ENCODE measurements around the gene PSMG4. TPM values are rescaled to one million over a fixed set of nuclear protein-coding genes. Genes with fewer than 3 reads are reported as not detected.

PSMG4 gene
- total and polyA plus RNA-seq, 12 donors = 8.1 to 38.6 (median 10.3) TPM

GRCh38 chr6:3287976-3288707, 29.4 kb downstream of the PSMG4 start:
- H3K27me3 ChIP-seq = no peaks in the 10 kb centered on the region
- no peaks in the 10 kb centered on the region for H3K9me3 ChIP-seq
- intact Hi-C loops (cut with DNase I) = loop anchor here in 3 of 10 donors (10.0 kb wide), 2 partner anchors 167 to 687 kb away; partner anchors contain the start of gene SLC22A23 (in 3 of the 3)
- DNase-seq (no peak), ATAC-seq (no peak)
- peaks cover 0 to 10% (median 0%) of the 10 kb centered on the region in 9 donors for H3K36me3 ChIP-seq
- no peak overlapping the region for H3K27ac ChIP-seq
- TF ChIP-seq CTCF (IDR thresholded peaks at IDR 0.05) = no peak
- peaks cover 0 to 15% (median 4%) of the 10 kb centered on the region in 9 donors for H3K4me1 ChIP-seq
- WGBS, 2 donors = 85 to 87% methylated on average over 17 of the region's 17 CpGs
- no peak overlapping the region for H3K4me3 ChIP-seq

GRCh38 chr6:3288711-3289663, 30.2 kb downstream of the PSMG4 start:
- WGBS, 2 donors = 83 to 89% methylated on average over 21 of the region's 21 CpGs
- Histone ChIP-seq H3K27me3 (no peaks in the 10 kb centered on the region), H3K9me3 (no peaks in the 10 kb centered on the region), H3K36me3 (peaks cover 0 to 7% (median 0%) of the 10 kb centered on the region in 9 donors), H3K27ac (no peak overlapping the region), H3K4me1 (peaks cover 0 to 22% (median 5%) of the 10 kb centered on the region in 9 donors), H3K4me3 (no peak overlapping the region)
- no peak for DNase-seq
- TF ChIP-seq CTCF (IDR thresholded peaks at IDR 0.05) = no peak
- intact Hi-C loops (cut with DNase I) = loop anchor here in 3 of 10 donors (10.0 kb wide), 2 partner anchors 166 to 686 kb away; partner anchors contain the start of gene SLC22A23 (in 3 of the 3)
- ATAC-seq = peak in 3 of 8 donors; percentile 10 to 20 (median 12)

GRCh38 chr6:3289664-3290055, 30.9 kb downstream of the PSMG4 start:
- 86 to 87% methylated on average over 7 of the region's 7 CpGs for WGBS, 2 donors
- Histone ChIP-seq H3K4me1 (peaks cover 0 to 22% (median 5%) of the 10 kb centered on the region in 9 donors), H3K9me3 (no peaks in the 10 kb centered on the region), H3K4me3 (no peak overlapping the region), H3K27me3 (no peaks in the 10 kb centered on the region), H3K36me3 (peaks cover 0 to 7% (median 0%) of the 10 kb centered on the region in 9 donors), H3K27ac (no peak overlapping the region)
- no peak for DNase-seq
- TF ChIP-seq CTCF (IDR thresholded peaks at IDR 0.05) = no peak
- intact Hi-C loops (cut with DNase I) = loop anchor here in 5 of 10 donors (5.0 to 10.0 kb wide), 3 partner anchors 165 to 685 kb away; partner anchors contain the start of gene SLC22A23 (in 5 of the 5)
- peak in 1 of 8 donors; percentile 6 for ATAC-seq

Data from heart right ventricle (tissue), 16 donors.